Measurements from ENCODE around the gene BCL2L15.

The BCL2L15 gene

DNA sequence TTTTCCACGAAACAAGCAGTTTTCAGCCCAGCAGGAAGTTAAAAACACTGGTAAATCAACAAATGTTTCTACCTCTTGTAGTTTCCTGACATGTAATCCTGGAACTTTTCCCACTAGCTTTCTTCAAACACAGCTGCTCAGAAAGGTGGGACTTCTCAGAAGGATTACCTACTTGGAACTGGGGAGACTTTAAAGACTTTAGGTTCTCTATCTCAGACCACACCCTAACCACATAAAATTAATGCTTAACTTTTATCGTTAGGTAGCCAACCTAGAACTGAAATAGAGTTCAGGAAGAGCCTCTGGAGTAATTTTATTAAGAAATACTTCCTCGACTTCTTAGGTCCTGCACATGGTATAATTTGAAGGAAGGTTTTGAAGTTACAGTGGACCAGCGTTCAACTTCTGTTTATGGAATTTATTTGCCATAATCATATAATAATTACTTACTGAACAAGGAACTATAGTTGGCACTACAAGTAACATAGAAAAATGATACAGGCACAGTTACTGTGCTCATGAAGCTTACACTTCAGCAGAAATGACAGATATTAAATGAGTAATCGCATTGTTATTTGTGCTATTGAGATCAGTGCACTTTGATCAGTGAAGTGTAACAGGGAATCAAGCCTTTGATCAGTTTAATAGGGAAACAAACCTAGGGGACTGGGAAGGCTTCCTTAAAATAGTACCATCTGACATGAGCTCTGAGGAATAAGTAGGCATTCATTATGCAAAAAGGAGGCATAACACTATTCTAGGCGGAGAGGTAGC lies at the start of gene BCL2L15:
BCL2L15 (minus strand) TSS at position 180 of the 774 bp plus-strand sequence. CDS start 206 bp downstream, outside the sequence.
- peak; percentile 87 for DNase-seq (ENCODE audit: low spot score)

DNA sequence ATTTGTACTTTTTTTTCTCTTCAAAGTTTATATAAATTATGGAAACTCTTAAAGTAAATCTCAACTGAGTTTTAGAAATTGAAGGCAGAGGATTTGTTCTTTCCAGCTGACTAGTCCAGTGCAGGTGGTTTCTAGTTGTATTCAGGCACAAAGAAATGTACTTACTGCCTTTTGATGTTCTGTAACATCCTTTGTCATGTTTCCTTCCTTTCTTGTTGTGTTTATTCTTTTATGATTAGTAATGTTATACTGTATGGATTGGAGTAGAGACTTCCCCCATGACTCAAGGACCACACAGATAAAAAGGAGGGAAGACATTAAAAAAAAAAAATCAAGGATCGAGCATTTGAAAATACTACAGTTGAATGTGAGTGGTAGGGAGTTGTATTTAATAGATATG lies 49.8 kb upstream of the BCL2L15 start:
- no peak for DNase-seq (ENCODE audit: low spot score)

DNA sequence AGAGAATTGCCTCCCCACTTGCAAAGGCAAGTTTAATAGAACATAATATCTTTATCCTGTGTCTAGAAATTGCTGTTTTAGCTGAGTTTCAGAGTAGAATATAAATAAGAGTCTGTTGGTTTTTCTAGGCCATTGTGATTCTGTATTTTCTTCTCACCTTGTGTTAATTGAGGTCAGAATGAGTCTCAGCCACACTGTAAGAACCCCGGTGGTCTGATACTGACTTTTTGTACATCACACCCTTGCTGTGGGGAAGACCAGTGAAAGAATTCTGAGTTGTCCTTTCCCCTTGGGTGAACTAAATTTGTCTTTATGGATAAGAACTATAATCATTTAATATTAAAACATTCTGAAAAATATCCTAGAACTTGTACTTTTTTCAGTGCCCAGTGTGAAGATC lies 48.6 kb upstream of the BCL2L15 start:
- no peak for DNase-seq (ENCODE audit: low spot score)

DNA sequence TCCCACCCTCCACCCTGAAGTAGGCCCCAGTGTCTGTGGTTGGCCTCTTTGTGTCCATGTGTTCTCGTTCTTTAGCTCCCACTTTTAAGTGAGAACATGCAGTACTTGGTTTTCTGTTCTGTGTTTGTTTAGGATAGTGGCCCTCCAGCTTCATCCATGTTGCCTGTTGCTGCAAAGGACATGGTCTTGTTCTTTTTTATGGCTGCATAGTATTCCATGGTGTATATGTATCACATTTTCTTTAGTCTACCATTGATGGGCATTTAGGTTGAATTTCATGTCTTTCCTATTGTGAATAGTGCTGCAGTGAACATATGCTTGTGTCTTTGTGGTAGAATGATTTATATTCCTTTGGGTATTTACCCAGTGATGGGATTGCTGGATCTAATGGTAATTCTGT lies 47.8 kb upstream of the BCL2L15 start:
- no peak for DNase-seq (ENCODE audit: low spot score)

DNA sequence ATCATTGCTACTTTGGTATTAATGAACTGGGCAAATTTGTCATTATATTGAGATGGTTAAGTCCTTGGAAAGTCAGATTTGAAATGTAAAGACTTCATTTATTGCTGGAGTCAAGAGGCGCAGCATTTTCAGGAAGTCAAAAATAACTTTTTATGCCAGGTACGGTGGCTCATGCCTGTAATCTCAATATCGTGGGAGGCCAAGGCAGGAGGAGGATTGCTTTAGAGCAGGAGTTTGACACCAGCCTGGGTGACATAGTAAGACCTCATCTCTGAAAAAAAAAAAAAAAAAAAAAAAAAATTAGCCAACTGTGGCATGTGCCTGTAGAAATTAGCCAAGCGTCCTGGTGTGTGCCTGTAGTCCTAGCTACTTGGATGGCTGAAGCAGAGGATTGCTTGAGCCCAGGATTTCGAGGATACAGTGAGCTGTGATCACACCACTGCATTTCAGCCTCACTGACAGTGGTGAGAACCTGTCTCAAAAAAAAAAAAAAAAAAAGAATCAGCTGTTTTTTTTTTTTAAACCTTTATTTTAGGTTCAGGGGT lies 47.2 kb upstream of the BCL2L15 start:
- no peak for DNase-seq (ENCODE audit: low spot score)

DNA sequence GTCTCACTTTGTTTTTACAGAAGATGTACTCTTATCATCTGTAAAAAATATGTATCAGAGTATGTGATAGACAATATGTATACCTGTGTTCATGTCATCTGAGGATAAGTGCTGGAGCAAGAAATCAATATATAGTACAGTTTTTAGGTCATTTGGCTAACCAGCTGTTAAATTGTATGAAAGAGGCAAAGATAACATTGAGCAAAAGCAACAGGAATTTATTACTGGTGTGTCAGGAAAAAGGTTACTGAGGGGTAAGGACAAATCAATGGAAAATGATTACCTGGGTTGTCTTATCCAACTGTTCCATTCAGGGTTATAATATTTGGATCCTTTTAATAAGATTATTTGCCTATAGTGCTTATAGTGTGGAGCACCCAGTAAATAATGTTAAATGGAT lies 46.6 kb upstream of the BCL2L15 start:
- DNase-seq (ENCODE audit: low spot score), result no peak

DNA sequence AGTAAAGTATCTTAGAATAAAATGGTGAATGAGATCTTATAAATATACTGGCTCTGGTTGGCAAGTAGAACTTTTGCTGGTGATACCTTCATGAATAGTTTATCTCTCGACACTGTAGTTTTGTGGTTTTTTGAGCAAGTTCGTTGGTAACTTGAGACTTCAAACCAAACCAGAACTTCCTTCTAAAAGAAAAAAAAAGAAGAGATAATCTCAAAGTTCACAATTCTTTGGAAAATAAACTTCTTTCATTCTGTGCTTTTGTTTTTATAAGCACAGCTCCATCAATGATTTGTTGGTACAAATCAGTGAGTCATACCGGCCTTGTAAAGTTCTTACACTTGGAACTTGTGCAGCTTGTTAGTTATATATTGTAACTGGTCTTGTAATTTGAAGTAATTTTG lies 44.1 kb upstream of the BCL2L15 start:
- DNase-seq (ENCODE audit: low spot score), result peak; percentile 48

DNA sequence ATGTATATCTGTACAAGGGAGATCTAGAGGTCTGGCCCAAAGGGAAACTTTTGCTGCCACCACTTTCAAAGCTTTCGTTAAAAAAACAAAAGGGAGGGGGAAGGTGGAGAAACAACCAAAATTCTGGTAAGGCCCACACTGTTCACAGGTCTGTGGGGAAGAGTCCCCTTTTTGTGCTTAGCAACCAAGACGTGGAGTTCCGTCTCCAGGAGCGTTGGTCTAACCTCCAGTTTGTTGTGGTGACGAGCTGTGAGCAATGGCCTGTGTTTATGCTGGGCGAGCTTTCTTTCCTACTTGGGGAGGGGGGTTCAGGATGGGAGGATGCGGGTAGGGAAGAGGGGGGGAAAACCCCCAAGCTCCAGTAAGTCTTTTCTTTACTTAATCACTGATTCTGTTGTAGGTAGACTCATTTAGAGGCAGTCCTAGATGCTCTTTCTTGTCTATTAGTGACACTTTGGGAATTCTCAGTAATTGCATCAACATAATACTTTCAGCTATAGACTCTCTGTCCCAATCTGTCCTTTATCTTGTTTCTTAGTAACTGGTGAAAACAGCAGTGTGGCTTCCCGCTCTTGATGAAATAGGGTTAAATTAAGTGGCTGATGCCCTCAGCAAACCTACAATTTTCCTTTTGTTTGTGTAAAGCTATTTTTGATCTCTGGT lies 43.2 kb upstream of the BCL2L15 start:
- peak; percentile 87 for DNase-seq (ENCODE audit: low spot score)

DNA sequence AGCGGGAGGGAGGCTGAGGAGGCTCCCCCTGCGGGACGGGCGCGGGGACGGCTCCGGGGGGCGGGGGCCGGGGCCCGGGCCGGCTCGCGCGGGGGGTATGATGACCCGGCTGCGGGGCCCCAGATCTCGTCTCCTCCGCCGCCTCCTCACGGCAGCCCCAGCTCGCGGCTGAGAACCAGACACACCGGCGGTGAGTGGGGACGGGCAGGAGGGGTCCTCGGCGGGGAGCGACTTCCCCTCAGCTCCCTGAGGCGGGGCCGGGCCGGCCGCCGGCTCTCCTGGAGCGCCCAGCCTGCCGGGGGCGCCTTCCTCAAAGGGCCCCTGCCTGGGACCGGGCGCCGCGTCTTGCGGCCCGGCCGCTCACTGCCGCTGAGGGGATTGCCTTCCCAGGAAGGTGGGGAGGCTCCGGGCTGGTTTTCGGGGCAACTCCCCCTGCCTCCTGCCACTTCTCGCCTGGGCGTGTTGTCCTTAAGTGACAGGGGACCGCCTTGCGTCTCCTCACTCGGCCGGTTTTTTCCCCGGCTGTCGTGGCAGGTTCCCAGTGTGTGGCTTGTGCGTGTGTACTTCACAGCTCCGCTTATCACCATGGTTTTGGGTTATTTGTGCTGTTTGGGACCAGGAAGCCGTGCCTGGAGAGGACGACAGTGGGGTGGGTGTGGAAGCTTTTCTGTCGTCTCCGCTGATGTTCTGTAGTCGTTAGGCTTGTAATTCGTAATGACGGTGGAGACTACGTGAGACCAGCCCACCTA lies 42.5 kb upstream of the BCL2L15 start:
- DNase-seq (ENCODE audit: low spot score), result peak; percentile 51

DNA sequence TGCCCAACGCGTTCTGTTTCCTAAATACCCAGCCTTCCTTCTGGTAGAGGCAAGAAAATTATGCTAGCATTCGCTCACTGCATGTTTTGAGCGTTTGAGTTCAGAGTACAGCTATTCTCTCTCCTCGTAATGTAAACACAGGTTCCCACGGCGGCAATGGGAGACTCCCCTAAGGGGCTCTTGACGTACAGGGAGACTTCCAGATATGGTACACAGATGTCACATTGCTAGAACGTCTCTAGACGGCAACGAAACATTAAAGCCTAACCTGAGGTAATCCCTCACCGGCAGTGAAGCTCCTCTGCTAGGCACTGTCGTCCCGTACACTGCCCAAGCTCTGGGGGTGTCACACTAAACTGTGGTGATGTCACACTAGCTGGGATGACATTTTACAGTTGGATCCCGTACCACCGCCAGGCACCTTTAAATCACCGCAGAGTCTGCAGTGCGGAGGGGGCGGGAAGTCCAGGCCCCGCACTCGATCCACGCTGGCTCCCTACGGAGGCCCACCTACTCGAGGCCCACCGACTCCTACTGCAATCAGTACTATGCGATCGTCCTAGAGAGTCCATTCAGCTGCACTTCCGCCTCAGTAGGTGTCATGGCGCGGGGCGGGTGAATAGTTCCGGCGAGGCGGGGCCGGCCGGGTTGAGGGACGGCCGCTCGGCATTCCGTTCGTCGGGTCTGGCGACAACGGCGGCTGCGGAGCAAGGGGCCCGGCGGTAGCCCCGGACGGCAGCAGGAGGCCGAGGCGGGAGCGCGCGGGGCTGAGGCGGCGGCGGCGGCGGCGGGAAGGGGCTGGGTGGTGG lies 41.8 kb upstream of the BCL2L15 start, which contains the start of gene HIPK1:
HIPK1 (plus strand) TSS at position 384 of the 809 bp plus-strand sequence.
- peak; percentile 90 for DNase-seq (ENCODE audit: low spot score)

DNA sequence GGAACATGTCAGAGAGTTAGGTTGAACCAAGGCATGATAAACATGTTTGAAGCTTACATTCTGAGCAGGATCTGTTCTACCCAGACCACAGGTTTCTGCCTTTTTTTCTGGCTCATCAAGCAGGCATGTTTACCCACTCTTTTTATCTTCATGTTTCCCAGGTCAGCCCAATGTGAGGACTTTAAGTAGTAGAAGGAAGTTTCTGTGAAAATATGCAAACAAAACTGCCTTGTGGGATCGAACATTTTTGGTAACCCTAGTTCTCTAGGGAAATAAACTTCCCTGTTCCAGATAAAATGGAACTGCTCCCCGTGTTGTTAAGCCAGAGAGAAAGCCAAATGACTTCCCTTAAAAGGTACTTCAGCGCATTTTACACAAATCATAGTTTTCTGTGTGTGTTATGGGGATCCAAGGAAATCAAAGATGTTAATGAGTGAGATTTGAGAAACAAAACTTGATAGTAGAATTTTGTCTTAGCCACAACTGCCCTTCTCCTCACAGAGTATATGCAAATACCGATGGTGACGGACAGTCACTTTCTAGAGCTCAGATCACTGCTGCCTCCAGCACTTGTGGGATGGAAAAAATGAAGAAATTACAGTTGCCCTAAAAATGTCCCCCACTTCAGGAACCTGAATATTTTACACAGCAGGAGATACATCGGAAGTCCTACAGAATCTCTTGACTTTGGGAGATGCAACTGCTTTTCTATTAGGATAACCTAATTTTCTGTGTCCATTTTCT lies 41.0 kb upstream of the BCL2L15 start:
- peak; percentile 60 for DNase-seq (ENCODE audit: low spot score)

DNA sequence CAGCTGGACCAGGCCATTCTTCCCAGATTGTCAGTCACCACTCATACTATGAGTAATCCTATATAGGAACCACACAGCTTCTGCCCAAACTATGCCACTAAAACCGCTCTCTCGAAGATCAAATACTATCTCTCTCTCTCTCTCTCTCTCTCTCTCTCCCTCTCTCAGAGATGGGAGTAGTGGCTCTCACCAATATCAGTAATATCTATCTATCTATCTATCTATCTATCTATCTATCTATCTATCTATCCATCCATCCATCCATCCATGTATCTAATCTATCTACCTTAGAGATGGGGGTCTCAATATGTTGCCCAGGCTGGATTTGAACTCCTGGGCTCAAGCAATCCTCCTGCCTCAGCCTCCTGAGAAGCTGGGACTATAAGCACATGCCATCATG lies 37.1 kb upstream of the BCL2L15 start:
- no peak for DNase-seq (ENCODE audit: low spot score)

DNA sequence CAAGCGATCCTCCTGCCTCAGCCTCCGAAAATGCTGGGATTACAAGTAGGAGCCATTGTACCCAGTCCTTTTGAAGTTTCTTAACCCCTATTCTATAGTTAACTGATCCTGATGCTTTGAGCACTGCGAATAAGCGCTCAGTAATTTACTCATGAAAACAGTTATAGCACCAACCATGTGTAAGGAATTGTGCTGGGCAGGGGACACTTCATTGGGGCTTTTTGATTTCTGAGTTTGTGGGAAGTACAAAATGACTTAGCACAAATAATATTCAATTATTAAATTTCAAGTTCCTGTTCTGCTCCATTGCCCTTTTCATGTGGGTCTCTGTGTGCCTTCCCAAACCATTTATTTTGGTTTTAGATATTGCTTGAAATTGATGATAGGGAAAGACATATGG lies 35.6 kb upstream of the BCL2L15 start:
- no peak for DNase-seq (ENCODE audit: low spot score)

DNA sequence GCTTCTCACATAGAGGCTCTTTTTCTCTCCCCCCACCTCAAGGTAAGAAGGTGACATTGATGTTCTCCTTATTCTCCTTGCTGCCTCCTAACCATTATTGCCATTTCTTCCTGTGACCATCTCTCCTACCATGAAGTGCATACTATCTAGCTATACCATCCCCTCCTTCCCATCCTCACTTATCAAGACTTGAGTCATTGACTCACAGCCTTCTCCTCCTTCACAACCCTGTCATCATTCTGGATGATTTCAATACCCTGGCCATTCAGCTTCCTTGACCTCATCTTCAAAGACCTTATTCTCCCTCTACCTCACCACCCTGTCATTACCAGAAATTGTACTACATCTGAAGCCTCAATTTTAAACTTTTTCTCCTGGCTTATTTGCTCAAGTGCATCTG lies 30.9 kb upstream of the BCL2L15 start:
- DNase-seq (ENCODE audit: low spot score), result no peak

DNA sequence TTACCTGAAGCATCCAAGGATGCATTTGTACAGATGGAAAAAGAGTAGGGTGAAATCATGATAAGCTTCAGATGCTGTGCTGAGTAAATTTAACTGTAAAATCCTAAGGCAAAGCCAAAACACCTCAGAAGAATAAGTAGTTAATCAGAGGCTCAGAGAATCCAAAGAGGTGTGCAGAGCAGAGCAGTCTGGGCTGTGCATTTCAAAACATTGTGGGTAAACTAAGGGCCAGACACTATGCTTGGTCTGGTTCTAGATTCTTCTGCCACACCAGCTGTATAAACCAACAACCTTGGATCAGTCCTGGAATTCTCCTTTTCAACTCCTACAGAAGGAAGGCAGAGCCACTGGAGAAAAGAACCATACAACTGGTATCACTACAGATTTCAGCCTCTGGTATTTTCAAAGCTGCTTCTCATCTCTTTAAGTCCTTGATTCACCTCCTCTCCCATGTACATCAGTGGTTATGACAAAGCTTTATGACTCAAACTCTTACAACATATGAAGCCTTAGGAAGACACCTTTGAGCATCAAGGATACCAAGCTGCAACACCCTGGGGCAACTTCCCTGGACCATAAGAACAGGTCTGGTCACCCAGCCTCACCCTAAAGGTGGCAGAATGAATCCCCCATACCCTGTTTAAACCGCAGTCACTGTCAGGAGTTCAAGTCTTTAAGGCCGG lies 30.2 kb upstream of the BCL2L15 start:
- DNase-seq (ENCODE audit: low spot score), result peak; percentile 51

DNA sequence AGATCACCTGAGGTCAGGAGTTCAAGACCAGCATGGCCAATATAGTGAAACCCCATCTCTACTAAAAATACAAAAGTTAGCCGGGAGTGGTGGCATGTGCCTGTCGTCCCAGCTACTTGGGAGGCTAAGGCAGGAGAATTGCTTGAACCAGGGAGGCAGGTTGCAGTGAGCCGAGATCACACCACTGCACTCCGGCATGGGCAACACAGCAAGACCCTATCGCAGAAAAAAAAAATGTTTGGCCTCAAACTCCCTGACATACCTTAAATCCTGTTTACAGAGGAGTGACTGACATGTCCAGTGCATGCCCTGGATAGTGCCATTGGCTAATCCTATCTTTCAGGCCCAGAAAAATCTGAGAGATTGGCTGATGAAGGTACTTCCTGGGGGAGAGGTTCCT lies 29.6 kb upstream of the BCL2L15 start:
- DNase-seq (ENCODE audit: low spot score), result no peak

DNA sequence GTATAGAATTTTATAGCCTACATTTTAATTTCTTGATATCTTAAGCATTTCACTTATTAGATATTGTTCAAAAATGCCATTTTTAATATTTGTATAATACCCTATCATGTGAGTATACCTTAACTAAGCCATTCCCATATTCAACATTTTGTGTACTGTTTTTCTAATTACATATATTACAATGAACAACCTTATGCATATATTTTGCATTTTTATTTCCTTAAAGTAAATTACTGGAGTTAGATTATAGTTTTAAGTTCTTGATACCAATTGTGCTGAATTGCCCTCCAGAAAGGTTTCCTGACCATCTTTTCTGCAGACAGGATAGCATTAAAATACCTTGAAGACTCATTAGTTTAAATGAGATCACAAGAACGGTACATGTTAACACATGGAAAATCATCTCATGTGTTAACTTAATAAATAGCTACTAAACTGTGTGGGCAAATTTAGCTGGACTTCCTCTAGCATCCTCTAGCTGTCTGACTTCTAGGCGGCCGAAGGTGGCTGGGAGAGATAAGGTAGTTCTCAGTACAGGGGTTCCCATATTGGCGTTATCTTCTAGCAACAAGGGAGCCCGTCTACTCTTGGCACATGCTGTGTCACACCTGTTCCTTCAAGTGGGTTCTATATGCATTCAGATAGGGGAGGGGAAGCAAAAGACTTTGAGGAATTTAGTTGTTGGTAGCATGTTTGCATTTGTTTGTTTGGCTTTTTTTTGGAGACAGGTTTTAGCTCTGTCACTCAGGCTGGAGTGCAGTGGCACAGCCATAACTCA lies 26.7 kb upstream of the BCL2L15 start:
- no peak for DNase-seq (ENCODE audit: low spot score)

DNA sequence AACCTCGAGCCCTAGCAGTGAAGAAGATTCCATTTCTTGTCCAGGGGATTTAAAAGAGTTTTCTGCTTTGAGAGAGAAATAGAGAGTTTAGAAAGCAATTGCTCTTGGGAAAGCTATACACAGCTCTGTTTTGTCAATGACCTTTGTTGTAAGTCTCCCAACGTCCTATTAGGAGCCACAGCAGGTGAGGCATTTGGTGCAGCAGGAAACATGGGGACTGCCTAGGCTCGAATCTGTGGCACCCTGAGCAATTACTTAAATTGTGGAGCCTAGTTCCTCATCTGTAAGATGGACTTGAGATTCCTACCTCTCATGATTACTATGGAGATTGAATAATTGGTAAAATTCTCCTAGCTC lies 25.9 kb upstream of the BCL2L15 start:
- DNase-seq (ENCODE audit: low spot score), result no peak

DNA sequence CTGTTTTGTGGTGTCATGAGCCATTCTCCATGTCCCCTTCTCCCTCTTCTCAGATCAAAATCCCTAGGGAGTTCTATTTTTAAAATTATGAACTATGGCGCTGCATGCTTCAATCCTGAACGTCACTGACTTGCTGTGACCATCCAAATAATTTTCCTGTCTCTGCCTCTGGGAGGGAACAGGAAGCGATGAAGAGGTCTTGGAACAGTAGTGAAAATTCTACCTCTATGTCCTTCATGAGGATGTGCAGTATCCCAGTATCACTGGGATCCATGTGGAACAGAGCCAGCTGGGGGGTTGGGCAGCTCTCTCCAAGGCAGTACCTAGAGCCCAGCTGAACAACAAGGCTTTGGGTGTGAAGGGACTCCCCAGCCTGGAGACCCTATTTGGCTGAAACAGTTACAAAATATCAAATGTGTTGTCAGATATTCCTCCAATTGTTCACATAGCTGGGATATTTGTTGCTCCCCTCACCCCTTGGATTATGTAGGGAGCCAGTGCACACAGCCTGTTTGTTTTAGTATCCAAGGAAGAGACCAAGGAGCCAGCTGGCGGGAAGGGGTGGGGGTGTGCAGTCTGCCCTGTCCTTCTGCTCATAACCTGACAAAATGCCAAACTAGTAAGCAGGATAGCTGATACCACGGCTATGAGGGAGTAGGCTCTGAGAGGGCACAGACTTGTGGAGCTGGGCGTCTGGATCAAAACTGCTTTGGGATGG lies 25.4 kb upstream of the BCL2L15 start:
- peak; percentile 68 for DNase-seq (ENCODE audit: low spot score)

All from kidney tubule cell (primary cell).